Ureter (tissue), 1 donor: ENCODE measurements around the gene EFNA1. TPM values are rescaled to one million over a fixed set of nuclear protein-coding genes. Genes with fewer than 3 reads are reported as not detected.
"Not testable (repeated sequence)": the region's sequence is repeated elsewhere in the genome, so short reads cannot be mapped to it uniquely, and the experiment has no call there.

Experiments used
- DNase-seq: peaks from one replicate; pipeline ENCODE4 v3.0.0-alpha.2; 2020; ENCODE audit warnings: low spot score
- total RNA-seq: library from RNA; stranded (reverse); gene quantifications from one replicate; pipeline ENCODE4 v1.2.4, GENCODE V29; 2023
- donor health status: DM: yes; HTN: yes; CAD: no.

The EFNA1 gene
- total RNA-seq, 1 donor from 2014 or later = 111 TPM

DNA sequence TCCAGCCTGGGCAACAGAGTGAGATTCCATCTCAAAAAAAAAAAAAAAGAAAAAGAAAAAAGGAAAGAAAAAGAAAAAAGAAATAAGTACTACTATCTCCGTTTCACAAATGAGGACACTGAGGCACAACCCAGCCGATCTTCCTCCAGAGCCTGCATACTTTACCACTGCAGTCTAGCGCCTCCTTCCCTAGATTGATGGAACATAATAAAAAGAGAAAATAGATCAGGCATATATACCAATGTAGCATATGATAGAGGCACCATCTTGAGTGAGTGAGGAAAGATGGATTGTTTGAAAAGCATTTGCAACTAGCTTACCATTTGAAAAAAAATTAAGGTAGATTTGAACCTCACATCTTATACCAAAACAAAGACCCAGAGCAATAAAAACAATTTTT lies 17.8 kb downstream of the EFNA1 start:
- no peak for DNase-seq

DNA sequence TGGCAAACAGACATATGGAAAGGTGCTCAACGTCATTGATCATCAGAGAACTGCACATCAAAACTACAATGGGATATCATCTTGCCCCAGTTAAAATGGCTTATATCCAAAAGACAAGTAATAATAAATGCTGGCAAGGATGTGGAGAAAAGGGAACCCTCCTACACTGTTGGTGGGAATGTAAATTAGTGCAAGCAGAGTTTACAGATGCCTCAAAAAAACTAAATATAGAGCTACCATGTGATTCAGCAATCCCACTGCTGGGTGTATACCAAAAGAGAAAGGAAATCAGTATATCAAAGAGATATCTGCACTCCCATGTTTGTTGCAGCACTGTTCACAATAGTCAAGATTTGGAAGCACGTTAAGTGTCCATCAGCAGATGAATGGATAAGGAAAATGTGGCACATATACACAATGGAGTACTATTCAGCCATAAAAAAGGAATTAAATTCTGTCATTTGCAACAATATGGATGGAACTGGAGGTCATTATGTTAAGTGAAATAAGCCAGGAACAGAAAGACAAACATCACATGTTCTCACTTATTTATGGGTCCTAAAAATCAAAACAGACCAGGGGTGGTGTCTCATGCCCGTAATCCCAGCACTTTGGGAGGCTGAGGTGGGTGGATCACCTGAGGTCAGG lies 28.4 kb downstream of the EFNA1 start:
- not testable (repeated sequence) for DNase-seq

DNA sequence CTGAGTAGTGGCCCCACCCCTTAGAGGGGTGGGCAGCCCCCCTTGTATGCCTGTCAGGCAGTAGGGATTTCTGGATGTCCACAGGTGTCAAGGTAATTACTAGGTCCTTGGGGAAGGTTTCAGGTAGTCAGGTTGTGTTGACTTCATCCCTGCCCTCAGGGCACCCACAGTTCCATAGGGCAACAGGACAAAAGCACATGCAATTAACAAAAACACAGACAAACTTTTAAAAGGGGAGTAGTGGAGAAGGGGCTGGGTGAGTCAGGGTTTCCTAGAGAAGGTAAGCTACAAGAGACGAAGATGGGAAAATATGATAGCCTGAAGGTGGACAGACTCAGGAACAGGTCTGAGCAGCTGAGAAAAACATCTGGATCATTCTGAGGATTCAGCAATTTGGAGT lies 31.3 kb downstream of the EFNA1 start:
- DNase-seq = no peak

DNA sequence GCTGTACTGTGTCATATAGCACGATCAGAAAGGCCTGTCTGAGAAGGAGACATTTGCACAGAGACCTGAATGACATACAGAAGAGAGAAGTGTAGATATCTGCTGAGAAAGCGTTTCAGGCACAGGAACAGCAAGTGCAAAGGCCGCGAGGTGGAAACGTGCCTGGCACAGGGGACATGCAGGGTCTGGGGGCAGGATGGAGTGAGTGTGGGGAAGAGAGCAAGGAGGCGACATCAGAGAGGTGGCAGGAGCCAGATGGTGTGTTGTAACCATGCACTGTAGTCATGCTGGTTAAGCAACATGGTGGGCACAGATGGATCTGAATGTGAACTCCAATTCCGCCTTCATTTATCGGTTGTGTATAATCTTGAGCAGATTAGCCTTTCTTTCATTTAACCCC lies 32.5 kb downstream of the EFNA1 start:
- DNase-seq = no peak

DNA sequence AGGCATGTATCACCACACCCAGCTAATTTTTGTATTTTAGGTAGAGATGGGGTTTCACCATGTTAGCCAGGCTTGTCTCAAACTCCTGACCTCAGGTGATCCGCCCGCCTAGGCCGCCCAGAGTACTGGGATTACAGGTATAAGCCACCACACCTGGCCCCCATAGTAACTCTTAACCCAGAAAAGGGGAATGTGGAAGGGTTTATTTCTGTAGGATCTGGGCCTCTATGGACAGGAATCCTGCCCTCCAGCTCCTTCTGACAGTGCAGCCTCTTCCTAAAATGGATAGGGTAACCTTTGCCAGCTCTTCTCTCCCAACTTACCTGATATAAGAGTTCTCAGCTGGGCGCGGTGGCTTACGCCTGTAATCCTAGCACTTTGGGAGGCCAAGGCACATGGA lies 35.0 kb downstream of the EFNA1 start:
- DNase-seq = not testable (repeated sequence)

DNA sequence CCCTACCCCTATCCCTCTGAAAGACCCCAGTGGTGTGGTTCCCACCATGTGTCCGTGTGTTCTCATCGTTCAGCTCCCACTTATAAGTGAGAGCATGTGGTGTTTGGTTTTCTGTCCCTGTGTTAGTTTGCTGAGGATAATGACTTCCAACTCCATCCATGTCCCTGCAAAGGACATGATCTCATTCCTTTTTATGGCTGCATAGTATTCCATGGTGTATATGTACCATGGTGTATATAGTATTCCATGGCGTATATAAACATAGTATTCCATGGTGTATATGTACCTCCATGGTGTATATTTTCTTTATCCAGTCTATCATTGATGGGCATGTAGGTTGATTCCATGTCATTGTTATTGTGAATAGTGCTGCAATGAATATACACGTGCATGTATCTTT lies 36.1 kb downstream of the EFNA1 start:
- not testable (repeated sequence) for DNase-seq

DNA sequence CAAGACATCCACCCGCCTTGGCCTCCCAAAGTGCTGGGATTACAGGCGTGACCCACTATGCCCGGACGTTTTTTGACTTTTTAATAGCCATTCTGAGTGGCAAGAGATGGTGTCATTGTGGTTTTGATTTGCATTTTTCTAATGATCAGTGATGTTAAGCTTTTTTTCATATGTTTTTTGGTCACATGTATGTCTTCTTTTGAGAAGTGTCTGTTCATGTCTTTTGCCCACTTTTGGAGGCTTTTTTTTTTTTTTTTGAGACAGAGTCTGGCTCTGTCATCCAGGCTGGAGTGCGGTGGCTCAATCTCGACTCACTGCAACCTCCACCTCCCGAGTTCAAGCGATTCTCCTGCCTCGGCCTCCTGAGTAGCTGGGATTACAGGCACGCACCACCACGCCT lies 36.9 kb downstream of the EFNA1 start:
- DNase-seq = not testable (repeated sequence)

DNA sequence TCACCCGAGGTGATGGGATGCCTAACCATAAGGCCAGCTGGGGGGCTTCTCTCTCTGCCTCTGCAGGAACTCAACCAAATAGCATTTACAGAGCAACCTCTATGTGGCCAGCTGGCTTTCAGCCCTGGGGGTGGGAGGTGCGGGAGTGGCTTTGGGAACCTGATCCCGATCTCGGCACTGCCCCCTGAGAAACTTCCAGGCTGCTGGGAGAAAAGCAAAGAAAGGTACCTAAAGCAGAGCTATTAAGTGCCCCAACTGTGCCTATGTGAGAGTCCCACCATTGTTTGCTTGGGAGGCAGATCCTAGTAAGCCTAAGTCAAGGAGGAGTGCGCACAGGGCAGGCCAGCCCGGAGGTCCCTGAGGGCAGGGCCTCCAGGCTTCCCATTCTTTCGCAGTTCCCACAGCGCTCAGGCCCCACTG lies 38.4 kb downstream of the EFNA1 start:
- DNase-seq = peak; percentile 37

DNA sequence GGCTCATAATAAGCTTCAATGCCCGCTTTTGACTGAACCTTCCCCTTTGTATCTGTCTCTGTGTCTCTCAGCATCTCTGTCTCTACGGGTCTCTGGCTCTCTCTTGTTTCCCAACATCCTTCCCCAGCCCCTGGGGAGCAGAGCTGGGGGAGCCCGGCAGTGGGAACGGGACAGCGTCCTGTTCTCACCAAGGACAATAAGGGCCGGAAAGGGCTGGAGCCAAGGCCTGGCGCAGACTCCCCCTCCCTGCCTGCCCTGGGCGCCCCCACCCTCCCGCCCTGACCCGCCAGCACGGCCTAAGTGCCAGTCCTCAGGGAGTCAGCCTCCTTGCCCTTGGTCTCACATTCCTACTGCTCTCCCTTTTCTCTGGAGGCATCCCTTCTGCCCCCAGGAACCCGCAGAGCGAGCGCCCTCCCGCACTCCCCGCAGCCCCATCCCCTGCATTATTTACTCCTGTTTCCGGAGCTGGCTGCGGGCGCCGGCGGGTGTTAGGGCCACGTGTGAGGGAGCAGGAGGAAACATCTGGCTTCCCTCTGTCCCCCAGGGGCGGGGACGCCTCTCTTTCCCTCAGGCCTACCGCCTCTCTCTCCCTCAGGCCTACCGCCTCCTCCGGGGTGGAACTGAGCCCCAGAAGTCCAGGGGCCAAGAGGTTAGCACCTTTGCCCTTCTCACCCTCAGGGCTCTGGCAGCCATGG lies 38.9 kb downstream of the EFNA1 start:
- peak; percentile 51 for DNase-seq

DNA sequence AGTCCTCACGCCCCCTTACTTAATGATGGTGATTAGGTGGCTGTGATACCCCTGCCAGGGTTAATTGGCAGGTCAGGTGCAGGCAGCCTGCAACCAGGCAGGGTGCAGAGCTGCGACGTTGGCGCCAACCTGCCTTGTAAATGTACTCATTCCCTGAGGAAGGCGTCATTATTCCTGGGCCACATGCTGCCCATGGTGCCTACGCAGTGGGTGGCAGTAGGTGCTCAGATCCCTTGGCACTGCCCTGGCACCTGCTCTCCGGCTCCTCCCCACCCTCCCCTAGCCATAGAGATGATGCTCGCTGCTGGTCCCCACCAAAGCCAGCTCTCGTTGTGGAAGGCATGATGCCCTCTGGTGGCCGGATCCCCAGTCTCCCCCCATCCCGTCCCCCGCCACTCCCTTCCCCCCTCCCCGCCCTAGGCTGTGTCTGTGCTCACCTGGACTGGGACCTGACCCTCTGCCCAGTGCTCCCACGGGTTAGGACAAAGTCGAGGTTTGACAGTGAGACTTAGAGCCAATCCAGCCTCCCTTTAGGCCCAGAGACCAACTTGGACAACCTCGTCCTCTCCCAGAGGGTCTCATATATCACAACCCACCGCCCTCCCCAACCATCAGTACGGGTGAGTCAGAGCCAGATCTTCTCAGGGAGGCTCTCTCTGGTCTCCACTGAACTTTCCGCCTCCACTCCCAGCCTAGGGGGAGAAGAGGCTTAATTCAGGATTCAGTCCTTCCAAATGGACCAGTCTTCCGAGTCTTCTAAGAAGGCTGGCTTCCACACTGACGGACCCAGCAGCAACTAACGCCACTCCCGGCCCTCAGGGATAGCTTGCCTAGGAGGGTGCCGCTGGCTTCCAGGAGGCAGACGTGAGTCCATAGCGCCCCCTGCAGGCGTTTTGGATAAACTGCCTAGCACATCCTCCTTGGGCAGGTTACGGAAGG lies 39.8 kb downstream of the EFNA1 start:
- peak; percentile 89 for DNase-seq

DNA sequence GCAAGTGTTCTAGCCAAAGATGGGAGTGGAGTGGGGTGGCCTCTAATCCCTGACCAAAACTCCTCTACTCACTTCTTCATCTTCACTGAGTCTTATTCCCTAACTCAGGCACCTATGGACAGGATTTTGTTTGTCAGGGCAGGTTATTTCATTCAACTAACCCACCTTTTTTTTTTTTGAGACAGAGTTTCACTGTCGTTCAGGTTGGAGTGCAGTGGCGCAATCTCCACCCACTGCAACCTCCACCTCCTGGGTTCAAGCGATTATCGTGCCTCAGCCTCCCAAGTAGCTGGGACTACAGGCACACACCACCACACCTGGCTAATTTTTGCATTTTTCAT lies 40.4 kb downstream of the EFNA1 start:
- DNase-seq = not testable (repeated sequence)

DNA sequence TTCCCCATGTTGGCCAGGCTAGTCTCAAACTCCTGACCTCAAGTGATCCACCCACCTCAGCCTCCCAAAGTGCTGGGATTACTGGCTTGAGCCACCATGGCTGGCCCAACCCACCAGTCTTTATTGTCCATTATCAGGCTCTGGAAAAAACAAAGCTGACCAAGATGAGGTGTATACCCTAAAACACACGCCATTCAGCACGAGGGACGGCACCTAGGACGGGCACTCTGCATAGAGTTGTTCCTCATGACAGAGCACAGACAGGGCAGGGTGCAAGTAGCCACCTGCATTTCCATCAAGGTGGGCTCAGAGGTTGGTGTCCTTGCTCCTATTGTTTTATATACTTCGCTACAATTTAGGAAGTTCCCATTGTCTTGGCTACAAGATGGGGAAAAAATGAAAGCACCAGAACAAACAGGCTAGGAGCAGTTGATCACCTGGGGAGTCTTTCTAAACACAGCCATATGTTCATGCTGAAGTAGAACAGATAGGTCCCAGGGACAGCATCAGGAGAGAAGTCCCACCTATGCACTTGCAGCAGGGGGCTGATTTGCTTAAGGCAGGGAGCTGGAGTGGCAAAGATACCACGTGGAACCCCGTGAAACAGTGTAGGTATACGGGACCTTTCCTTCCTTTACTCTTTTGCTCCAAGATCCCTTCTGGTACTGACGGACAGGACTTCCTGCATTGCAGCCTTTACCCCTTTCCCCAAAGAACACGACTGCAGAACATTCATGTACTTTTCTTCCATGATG lies 41.0 kb downstream of the EFNA1 start:
- DNase-seq = peak; percentile 33

DNA sequence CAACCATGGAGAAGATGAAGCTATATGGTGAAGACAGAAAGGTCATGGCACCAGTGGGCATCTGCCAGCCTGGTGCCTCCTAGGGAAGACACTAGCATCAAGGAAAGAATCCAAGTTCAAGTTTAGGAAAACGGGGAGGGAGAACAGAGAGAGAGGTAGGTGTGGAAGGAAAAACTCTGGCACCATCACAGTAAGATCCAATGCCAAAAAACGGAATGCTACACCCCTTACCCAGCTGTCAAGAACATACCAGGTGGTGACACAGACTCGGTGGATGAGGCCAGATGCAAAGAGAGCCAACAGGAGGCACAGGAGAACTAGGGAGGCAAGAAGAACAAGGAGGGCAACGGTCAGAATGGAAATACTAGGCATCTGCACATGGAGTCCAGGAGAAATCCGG lies 41.9 kb downstream of the EFNA1 start:
- no peak for DNase-seq

DNA sequence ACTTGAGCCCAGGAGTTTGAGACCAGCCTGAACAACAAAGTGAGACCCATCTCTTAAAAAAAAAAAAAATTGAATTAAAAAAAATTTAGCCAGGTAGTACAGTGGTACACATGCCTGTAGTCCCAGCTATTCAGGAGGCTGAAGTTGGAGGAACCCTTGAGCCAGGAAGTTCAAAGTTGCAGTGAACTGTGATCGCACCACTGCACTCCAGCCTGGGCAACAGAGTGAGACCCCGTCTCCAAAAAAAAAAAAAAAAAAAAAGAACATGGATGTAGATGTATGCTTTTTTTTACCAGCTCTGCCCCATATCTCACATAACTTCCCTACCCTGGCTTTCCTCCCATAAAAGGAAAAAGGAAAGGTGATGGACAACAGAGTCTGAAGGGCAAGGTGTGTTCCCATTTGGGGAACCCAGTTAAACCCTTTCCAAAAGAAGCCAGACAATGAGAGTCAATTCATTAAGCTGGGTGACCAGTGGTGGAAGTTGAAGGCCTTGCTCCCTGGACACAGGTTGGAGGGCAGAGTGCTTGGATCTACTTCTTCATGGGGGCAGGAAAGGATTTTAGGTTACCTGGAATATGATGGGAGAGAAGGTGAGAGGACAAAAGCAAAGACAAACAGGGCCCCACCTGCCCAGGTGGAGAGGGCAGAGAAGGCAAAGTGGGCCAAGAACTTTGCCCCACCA lies 42.6 kb downstream of the EFNA1 start:
- DNase-seq = peak; percentile 13

DNA sequence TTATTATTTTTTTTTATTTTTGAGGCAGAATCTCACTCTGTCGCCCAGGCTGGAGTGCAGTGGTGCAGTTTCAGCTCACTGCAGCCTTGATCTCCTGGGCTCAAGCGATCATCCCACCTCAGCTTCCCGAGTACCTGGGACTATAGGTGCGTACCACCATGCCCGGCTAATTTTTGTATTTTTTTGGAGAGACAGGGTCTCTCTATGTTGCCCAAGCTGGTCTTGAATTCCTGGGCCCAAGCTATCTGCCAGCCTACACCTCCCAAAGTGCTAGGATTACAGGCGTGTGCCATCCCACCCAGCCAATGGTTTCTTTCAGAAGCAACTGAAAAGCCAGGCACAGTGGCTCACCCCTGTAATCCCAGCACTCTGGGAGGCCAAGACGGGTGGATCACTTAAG lies 43.1 kb downstream of the EFNA1 start:
- DNase-seq = no peak

DNA sequence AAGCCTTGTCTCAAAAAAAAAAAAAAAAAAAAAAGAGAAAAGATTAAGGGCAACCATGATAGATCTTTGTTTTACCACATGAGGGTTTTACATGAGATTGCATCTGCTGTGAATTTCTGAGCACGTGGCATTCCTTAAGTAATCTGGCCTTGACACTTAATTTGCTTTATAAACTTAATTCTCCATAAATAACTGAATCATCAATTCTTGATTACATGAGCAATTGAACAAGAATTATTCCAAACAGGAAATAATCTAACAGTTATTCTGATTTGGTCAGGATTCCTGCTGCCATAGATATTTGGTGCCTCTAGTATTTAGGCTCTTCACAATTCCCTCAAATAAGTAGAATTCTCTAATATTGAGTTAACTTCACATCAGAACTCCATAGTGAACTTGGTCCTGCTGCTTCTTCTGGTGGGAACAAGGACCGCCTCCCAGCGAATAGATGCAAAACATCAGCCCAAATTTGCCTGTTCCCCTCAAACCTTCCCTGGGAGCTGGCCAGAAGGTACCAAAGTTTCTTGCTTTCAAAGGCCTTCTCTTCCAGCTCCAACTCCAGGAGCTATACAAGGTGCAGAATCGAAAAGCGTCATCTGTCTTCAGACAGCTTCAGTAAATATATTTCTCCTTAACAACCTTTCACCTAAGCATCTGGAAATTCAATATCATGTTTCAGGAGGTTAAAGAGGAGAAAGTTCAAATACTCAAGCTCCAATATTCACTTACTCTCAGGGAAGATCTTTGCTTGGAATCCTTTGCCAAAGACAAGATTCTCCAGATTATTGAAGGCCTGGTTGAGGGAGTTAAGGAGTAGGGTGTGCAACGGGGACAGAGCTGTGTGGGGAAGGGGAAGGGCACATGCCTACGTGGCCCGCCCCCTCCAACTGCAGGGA lies 44.4 kb downstream of the EFNA1 start:
- peak; percentile 40 for DNase-seq

DNA sequence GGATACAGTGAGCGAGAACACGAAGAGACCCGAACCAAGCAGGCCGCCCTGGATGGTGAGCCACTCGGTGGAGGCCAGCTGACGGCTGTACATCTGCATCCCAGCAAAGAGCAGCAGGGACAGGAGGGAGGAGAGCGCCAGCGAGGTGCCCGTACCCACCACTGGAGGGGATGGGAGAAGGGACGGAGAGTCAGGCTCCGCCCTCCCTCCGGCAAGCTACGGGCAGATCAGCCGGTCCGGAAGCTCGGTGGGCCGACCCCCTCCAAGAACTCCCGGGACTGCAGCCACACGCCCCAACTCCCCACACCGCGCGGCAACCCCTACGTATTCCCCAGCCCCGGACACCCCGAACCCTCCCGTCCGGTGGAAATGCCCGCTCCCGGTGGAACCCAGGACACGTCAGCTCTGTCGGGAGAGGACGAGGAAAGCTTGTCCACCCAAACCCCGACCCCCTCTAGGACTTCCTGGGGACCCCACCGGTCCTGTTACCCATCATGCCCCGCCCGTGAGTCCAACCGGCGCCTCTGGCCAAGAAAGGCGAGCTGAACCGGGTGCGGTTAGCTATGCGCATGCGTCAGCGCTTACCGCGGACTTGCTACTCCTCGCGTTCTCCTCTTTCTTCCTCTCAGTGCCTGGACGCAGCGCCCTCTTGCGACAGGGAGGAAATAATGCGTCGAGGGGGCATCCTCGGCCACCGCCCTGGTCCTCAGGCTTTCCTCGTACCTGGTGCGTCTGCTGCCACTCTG lies 45.2 kb downstream of the EFNA1 start, which contains the start of gene KRTCAP2:
Gene KRTCAP2, minus strand, starts transcription at position 573 of the 746 bp plus-strand sequence. Its CDS starts 80 bp downstream, at position 493.
- DNase-seq = peak; percentile 96

DNA sequence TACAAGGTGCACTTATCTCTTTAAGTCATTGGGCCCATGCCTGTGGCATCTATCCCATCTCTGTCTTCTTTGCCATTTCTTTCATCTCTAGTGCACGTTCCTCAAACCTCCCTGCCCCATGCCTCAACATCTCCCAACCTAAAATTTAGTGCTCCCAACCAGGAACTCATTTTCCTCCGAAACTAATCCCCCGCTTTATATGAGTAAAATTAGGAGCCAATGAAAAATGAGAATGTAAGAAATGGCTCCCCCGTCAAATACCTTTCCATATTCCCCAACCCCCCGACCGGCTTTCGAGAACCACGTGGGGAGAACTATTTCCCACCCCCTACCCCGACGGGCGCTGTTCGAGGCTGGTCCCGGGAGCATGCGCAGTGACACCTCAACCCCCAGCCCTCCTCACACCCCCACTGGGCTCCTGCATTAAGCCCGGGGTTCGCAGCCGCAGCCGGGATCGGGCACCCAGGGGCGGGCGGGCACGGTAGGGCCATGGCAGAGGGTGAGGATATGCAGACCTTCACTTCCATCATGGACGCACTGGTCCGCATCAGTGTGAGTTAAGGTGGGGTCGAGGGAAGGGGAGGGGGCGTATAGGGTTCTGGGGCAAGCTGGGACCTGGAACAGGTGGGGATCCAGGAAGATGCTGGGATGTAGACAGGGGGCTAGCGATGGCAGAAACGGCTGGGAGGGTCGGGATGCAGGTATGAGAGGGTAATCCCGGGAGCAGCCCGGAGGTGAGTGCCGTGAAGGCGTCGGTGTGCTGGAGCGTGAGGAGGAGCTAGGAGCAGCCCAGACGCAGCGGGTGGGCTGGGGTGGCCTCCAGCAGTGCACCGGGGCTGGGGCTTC lies 46.0 kb downstream of the EFNA1 start, which contains the start of gene TRIM46:
Gene TRIM46, plus strand, starts transcription at position 372 of the 846 bp plus-strand sequence. Its CDS starts 118 bp downstream, at position 490.
- DNase-seq = peak; percentile 63
